Mononuclear cell (primary cell): ENCODE data around the gene GABRA6. TPM values are rescaled to one million over a fixed set of nuclear protein-coding genes. Genes with fewer than 3 reads are reported as not detected.
"Not testable (repeated sequence)": the region's sequence is repeated elsewhere in the genome, so short reads cannot be mapped to it uniquely, and the experiment has no call there.

Experiments used
- H3K27me3 ChIP-seq: 2 replicates; pipeline ENCODE4 v1.6.0; 2011; ENCODE audit warnings: low read length, control low read depth; ENCODE audit not compliant: insufficient read depth
- H3K4me1 ChIP-seq: 2 replicates; pipeline ENCODE4 v1.5.1; 2011; ENCODE audit warnings: mild to moderate bottlenecking, low read length, control low read depth; ENCODE audit not compliant: insufficient read depth
- H3K4me3 ChIP-seq: 2 replicates; pipeline ENCODE4 v1.5.1; 2011; ENCODE audit warnings: mild to moderate bottlenecking, low read length, moderate library complexity
- H3K9me3 ChIP-seq: 2 replicates; pipeline ENCODE4 v1.5.1; 2011; ENCODE audit warnings: low read depth, mild to moderate bottlenecking, control low read depth, low read length
- total RNA-seq: library from RNA; depleted of rRNA; stranded (reverse); fragments of >200 nt; gene quantifications from one replicate; pipeline ENCODE4 v1.2.3, GENCODE V29; 2012

GABRA6 gene
- total RNA-seq = not detected

GRCh38 chr5:161685461-161685860, at the start of gene GABRA6:
Gene GABRA6 (plus strand): TSS chr5:161685721. CDS start chr5:161685990, 269 bp downstream.
- no peak within 1 kb of the TSS for H3K4me3 ChIP-seq
- no peaks in the 10 kb centered on the region for H3K9me3 ChIP-seq
- no peaks in the 10 kb centered on the region for H3K4me1 ChIP-seq
- no peaks in the 10 kb centered on the region for H3K27me3 ChIP-seq

- Histone ChIP-seq H3K27me3 (no peaks in the 10 kb centered on the region), H3K4me3 (no peak overlapping the region), H3K9me3 (no peaks in the 10 kb centered on the region), H3K4me1 (no peaks in the 10 kb centered on the region)
Measured at GRCh38 chr5:161637591-161637990, 47.9 kb upstream of the GABRA6 start.

DNA sequence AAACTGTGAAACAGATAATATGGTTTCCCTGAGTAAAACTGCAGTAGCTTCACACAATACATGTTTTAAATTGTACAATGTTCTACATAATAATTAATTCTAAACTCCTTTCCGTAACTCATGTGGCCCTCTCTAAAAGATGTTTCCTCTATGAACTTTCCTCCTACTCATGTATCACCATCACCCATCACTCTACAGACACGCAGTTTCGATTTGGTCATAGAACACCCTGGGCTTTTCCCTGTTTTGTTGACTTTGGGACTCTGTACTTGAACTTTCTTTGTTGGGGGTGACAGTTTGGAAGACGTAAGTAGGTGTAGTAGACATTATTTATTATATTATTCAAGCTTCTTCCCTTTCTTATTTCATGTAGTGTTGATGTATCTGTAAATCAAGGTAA, 44.1 kb upstream of the GABRA6 start:
- no peaks in the 10 kb centered on the region for H3K27me3 ChIP-seq
- H3K9me3 ChIP-seq = no peaks in the 10 kb centered on the region
- no peak overlapping the region for H3K4me3 ChIP-seq
- no peaks in the 10 kb centered on the region for H3K4me1 ChIP-seq

GRCh38 chr5:161645264-161645663, 40.3 kb upstream of the GABRA6 start:
- Histone ChIP-seq H3K4me3 (no peak overlapping the region), H3K9me3 (no peaks in the 10 kb centered on the region), H3K4me1 (no peaks in the 10 kb centered on the region), H3K27me3 (no peaks in the 10 kb centered on the region)

DNA sequence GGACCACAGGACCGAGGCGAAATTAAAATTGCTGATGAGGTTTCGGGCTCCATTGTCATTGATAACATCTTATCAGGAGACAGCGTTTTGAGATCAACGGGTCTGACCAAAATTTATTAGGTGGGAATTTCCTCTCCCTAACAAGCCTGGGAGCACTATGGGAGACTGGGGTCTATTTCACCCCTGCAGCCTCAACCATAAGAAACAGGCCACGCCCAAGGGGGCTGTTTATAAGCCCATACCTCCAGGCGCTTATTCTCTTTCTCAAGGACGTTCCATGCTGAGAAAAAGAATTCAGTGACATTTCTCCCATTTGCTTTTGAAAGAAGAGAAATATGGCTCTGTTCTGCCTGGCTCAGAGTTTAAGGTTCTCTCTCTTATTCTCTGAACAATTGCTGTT, 33.6 kb upstream of the GABRA6 start:
- H3K27me3 ChIP-seq, H3K9me3 ChIP-seq, H3K4me1 ChIP-seq, H3K4me3 ChIP-seq: not testable (repeated sequence)

DNA sequence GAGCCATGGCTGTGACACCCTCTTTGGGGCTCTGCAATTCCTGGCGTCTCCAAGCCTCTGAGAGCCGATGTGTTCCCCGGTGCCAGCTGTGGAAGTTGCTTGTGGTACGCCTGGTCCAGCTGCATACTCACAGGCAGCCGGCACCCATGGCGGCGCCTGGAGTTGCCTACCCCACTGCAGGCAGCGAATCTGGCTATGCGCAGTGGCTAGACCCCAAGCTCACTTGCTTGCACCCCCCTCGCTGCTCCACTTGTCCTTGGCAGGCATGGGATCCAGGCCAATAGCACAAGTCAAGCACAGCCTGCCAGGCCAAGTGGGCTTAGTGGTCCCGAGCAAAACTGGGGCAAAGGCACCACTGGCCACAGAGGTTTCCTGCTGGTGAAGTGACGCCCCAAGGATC, 24.7 kb upstream of the GABRA6 start:
- H3K4me1 ChIP-seq = no peaks in the 10 kb centered on the region
- no peaks in the 10 kb centered on the region for H3K27me3 ChIP-seq
- no peak overlapping the region for H3K4me3 ChIP-seq
- no peaks in the 10 kb centered on the region for H3K9me3 ChIP-seq

DNA sequence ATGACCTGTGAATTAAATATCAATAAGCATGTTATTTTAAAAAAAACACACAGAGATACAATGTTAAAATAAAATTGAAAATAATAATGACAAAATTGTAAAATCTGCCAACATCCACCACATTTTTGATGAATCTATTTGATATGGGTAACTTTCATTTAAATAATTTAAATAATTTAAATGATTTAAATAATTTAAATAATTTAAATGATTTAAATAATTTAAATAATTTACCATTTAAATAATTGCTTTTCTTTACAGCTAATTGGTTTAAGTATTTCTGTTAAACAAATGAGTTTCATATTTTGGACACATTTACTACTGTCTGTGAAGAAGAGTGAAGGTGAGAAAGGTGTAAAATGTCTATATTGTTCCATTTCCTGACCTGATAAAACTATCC, 22.1 kb upstream of the GABRA6 start:
- no peak overlapping the region for H3K4me3 ChIP-seq
- H3K9me3 ChIP-seq = no peaks in the 10 kb centered on the region
- no peaks in the 10 kb centered on the region for H3K4me1 ChIP-seq
- no peaks in the 10 kb centered on the region for H3K27me3 ChIP-seq

DNA sequence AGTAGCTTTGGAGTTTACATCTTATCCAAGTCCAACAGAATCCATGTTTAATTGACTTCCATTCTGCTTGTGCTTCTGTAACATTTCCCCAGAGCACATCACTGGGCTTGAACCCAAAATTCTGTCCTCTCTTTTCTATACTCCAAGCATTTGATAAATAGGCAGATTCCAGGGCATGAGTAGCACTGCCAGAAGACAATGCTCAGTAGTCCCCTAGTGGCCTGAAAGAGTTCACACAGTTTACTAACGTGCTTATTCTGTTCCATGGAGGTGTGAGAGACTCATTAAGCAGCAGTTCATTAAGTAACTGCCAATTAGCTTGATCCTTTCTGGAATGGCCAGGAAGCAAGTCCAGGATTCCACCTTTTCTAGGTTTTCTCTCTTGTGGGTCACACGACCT, 9.4 kb upstream of the GABRA6 start:
- H3K4me3 ChIP-seq = no peak overlapping the region
- no peaks in the 10 kb centered on the region for H3K4me1 ChIP-seq
- H3K27me3 ChIP-seq = no peaks in the 10 kb centered on the region
- no peaks in the 10 kb centered on the region for H3K9me3 ChIP-seq

- Histone ChIP-seq H3K4me1 (no peaks in the 10 kb centered on the region), H3K27me3 (no peaks in the 10 kb centered on the region), H3K9me3 (no peaks in the 10 kb centered on the region), H3K4me3 (no peak overlapping the region)
Measured at GRCh38 chr5:161686149-161686548, 628 bp downstream of the GABRA6 start.

GRCh38 chr5:161686881-161687280, 1.4 kb downstream of the GABRA6 start:
- H3K4me1 ChIP-seq = no peaks in the 10 kb centered on the region
- H3K9me3 ChIP-seq = no peaks in the 10 kb centered on the region
- H3K4me3 ChIP-seq = no peak overlapping the region
- H3K27me3 ChIP-seq = no peaks in the 10 kb centered on the region

DNA sequence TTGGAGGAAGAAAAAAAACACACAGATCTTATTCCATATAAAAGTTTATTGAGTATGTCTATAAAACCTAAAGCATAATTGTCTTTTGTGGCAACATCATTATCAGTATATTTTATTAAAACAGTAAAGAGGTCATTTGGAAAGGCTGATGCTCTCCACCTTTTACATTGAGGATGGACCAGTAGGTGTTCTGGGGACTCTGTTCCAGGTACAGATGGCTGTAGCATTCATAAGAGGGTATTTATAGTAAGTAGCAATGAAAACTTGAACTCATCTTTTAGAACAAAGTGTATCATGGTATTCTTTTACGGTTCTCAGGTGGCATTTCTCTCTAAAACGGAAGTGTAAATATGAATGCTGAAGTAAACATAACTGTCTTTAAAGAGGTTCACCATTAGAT, 1.8 kb downstream of the GABRA6 start:
- Histone ChIP-seq H3K4me3 (no peak overlapping the region), H3K9me3 (no peaks in the 10 kb centered on the region), H3K4me1 (no peaks in the 10 kb centered on the region), H3K27me3 (no peaks in the 10 kb centered on the region)

DNA sequence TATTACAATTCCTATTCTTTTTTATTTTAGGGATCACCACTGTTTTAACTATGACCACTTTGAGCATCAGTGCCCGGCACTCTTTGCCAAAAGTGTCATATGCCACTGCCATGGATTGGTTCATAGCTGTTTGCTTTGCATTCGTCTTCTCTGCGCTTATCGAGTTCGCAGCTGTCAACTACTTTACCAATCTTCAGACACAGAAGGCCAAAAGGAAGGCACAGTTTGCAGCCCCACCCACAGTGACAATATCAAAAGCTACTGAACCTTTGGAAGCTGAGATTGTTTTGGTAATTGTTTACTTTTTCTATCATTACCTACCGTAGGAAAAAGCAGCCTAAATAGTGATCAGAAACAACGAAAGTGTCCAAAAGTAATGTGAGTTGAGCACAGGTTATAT, 6.4 kb downstream of the GABRA6 start:
- Histone ChIP-seq H3K4me1 (no peaks in the 10 kb centered on the region), H3K4me3 (no peak overlapping the region), H3K27me3 (no peaks in the 10 kb centered on the region), H3K9me3 (no peaks in the 10 kb centered on the region)

DNA sequence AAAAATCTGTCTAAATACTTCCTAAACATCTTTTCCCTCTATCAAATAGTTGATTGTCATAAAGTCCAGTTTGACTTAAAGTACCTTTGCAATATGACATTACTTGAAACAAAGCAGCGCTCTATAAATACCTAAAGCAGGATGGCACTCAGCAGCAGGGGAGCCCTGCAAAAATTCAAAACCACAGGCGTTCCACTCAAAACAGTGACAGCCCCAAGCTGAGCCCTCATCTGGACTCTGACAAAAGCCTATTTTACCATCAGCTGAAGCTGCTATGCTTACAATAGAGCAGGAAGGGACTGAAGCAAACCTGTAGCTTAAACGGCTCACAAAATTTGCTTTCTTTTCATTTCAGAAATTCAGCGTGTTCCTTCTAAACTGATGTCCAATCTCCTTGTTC, 11.5 kb downstream of the GABRA6 start:
- no peaks in the 10 kb centered on the region for H3K27me3 ChIP-seq
- H3K4me3 ChIP-seq = no peak overlapping the region
- no peaks in the 10 kb centered on the region for H3K9me3 ChIP-seq
- no peaks in the 10 kb centered on the region for H3K4me1 ChIP-seq

- Histone ChIP-seq H3K9me3 (no peaks in the 10 kb centered on the region), H3K4me1 (no peaks in the 10 kb centered on the region), H3K4me3 (no peak overlapping the region), H3K27me3 (no peaks in the 10 kb centered on the region)
Measured at GRCh38 chr5:161700065-161700464, 14.5 kb downstream of the GABRA6 start.

- H3K4me1 ChIP-seq = no peaks in the 10 kb centered on the region
- H3K27me3 ChIP-seq = no peaks in the 10 kb centered on the region
- H3K9me3 ChIP-seq = no peaks in the 10 kb centered on the region
- H3K4me3 ChIP-seq = no peak overlapping the region
Measured at GRCh38 chr5:161703528-161703927, 18.0 kb downstream of the GABRA6 start.

DNA sequence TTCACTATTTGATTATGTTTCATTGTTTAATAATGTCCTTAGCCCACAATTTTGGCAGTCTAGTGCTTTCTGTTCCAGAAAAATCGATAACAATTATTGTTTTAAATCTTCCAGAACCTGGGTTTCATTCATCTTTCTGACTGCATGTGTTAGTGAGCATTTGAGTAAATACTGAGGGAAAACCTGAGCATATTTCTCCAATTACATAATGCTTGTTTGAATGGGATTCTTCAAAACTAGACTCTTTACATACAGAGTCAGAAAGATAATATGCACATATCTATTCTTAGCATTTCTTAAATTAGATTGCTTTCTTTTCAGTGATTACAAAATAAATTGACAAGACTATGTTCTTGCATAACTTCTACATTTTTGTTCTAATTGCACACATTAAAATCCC, 21.9 kb downstream of the GABRA6 start:
- no peak overlapping the region for H3K4me3 ChIP-seq
- no peaks in the 10 kb centered on the region for H3K9me3 ChIP-seq
- no peaks in the 10 kb centered on the region for H3K27me3 ChIP-seq
- H3K4me1 ChIP-seq = no peaks in the 10 kb centered on the region

- no peaks in the 10 kb centered on the region for H3K9me3 ChIP-seq
- H3K4me1 ChIP-seq = no peaks in the 10 kb centered on the region
- H3K27me3 ChIP-seq = no peaks in the 10 kb centered on the region
- H3K4me3 ChIP-seq = no peak overlapping the region
Measured at GRCh38 chr5:161709239-161709638, 23.7 kb downstream of the GABRA6 start.
